PFSK-1 (cell line): ENCODE data around the gene TBC1D30.

Experiments
- SIN3A ChIP-seq: IDR thresholded peaks from 2 replicates; pipeline ENCODE4 v1.6.1; 2012; ENCODE audit warnings: mild to moderate bottlenecking, low read length, moderate library complexity, borderline replicate concordance; ENCODE audit not compliant: insufficient read depth
- TAF1 ChIP-seq: IDR thresholded peaks from 2 replicates; pipeline ENCODE4 v1.6.1; 2012; ENCODE audit warnings: low read length, control low read depth, borderline replicate concordance; ENCODE audit not compliant: insufficient read depth

DNA sequence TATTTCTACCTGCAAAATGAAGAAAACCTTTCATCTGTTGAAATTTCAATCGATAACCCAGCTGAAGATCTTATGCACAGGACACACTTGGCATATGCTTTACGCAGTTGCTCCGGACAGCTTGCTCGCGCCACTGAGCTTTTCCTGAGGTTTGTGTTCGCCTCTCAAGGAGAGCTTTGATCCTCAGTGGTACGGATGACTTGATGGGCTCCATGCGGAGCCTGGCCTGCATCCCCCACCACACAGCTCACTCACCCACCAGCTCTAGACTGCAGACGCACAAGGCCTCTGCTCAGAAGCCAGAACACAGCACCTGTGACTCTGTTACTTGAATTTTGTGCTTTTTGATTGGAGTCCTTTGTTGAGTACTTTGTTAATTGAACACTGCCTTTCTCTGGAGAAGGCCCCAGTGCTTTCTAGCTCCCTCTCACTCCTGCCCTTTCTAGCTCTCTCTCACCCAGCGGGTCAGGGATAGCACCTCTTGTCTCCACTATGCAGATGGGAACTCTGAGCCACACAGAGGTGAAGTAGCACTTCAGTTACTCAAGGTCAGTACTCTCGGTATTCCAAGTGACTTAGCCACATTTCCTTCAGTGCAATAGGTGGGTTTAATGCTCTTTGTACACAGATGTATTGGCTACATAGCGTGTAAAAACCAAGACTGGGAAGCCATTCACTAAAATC lies 52.1 kb downstream of the TBC1D30 start:
- TF ChIP-seq SIN3A (no peak), TAF1 (no peak)
